GM12873 (cell line): ENCODE results near the gene SH3PXD2B.

Source experiments
- TF ChIP-seq, protein P1 (sequence below): IDR thresholded peaks from 2 replicates; pipeline ENCODE4 v1.5.1; 2012; ENCODE audit warnings: low read depth, mild to moderate bottlenecking, moderate library complexity, low read length, control low read depth; ENCODE audit not compliant: insufficient read depth; ENCODE audit errors: missing control alignments

SH3PXD2B gene

DNA sequence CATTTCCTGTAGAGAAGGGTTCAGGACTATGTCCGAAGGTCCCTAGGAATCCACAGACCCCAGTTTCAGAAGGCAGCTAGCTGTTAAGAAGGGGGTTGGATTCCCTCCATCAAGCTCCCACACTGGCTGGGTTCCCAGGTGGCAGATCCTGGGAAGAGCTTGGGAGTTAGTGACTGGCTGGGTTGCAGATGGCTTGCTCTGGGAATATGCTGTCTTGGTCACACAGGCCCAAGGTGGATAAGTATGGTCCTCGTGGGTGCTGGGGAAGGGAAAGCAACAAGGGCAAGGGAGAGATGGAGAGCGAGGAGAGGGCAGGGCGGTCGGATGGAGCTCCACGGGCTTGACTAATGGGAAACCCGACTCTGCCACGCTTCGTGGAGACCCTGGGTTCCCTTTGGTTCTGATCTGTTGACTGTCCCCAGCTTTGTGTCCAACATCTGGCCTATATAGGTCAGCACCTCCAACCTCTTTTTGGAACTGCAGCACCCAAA is 17.4 kb downstream of the SH3PXD2B start:
- TF ChIP-seq, protein P1, sequence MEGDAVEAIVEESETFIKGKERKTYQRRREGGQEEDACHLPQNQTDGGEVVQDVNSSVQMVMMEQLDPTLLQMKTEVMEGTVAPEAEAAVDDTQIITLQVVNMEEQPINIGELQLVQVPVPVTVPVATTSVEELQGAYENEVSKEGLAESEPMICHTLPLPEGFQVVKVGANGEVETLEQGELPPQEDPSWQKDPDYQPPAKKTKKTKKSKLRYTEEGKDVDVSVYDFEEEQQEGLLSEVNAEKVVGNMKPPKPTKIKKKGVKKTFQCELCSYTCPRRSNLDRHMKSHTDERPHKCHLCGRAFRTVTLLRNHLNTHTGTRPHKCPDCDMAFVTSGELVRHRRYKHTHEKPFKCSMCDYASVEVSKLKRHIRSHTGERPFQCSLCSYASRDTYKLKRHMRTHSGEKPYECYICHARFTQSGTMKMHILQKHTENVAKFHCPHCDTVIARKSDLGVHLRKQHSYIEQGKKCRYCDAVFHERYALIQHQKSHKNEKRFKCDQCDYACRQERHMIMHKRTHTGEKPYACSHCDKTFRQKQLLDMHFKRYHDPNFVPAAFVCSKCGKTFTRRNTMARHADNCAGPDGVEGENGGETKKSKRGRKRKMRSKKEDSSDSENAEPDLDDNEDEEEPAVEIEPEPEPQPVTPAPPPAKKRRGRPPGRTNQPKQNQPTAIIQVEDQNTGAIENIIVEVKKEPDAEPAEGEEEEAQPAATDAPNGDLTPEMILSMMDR = no peak

DNA sequence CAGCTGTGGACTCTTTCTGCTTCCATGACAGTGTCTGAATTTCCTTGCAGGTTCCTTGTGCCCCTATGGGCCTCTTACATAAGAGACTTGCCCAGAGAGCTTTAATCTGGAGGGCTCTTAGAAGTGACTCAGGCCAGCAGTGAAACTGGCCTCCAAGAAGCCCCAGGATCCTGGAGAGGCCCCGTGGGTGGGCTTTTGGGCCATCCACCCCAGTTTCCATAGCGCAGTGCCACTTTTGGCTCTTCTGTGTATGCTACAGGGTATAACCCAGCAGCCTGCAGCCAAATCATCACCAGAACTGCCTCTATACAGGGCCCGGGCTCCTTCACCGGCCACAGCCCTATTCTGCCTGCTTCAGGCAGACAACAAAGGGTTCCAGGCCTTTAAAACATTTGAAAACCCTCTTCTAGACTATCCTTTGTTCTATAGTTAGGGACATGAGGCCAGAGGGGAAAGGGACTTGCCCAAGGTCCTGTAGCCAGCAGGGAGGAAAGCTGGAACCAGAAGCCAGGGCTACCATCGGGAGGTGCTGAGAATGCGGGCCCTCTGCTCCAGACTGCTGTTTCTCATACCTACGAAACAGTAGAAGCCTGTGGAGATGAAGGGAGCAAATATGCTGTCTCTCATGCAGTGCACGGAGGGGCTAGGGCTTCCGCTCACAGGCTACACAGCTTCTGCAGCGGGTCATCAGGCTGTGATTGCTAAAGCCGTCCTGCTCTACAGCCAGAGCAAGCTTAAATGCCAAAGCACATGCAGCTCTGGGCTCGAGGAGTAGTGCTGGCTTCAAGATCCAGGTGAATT is 18.0 kb downstream of the SH3PXD2B start:
- TF ChIP-seq, protein P1 = no peak

DNA sequence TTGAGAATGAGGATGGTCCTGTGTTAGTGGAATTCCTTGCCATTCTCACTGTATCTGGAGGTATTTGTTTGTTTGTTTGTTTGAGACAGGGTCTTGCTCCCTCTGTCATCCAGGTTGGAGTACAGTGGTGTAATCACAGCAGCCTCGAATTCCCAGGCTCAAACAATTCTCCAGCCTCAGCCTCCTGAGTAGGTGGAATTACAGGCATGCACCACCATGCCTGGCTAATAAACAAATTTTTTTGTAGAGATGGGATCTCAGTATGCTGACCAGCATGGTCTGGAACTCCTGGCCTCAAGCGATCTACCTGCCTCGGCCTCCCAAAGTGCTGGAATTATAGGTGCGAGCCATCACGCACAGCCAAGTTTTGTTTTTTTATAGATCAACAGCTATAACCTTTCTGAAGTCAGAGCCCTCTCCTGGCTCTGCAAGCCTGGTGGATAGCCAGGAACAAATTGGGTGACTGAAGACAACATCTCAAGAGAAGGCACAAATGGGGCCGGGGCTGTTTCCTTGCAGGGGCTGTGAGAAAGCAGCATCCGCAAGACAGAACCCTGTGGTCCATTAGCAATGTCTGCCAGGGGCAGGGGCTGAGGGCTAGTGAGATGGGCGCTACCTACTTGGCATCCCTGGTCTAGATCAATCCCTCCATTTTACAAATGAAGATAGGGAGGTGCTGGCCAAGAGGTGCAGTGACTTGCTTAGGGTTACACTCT is 18.8 kb downstream of the SH3PXD2B start:
- TF ChIP-seq, protein P1 = no peak

DNA sequence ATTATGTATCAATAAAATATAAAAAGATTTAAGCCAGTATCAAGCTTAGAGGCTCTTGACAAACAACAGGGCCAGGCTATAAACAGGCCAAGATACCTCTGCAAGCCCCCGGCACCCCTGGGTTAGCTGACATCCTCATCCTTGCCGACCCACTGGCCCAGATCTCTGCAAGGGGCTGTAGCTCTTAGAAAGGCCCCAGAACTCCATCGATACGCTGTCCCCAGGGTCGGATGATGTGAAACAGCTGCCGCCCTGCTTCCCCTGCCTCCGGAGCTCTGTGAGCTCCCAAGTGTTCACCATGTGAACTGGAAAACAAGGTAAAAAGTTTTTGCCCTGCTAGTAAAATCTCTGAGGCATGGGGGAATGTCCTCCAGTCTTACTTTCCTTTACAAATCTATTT is 20.1 kb downstream of the SH3PXD2B start:
- TF ChIP-seq, protein P1 = no peak

DNA sequence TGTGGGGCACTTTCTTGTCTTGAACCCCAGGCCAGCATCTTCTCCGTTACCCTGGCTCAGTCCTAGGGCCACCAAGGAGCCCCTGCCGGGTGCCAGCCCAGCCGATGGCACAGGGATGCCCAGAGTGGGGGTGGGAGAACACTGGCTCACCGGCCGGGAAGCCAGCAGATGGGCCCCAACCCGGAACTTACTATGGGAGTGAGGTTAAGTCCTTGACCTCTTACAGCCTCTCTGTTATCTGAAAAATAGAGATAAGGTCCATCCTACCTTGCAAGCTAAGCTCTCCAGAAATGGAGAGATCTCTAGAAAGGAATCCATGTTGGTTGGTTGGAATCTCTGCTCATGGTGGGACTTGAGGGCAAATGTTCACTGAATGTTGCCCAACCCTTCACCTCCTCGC is 20.8 kb downstream of the SH3PXD2B start:
- TF ChIP-seq, protein P1 = no peak

DNA sequence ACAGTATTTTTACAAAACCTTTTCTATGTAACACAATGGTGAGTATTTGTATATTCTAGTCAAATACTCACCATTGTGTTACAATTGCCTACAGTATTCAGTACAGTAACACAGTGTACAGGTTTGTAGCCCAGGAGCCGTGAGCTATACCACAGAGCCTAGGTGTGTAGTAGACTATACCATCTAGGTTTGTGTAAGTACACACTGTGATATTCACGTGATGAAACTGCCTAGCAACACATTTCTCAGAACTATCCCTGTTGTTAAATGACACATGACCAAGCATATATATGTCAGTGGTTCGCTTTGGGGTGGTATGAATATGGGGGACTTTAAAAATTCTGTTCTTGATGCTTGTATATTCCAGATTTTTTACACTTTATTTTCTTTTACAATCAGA is 21.3 kb downstream of the SH3PXD2B start:
- TF ChIP-seq, protein P1 = no peak

DNA sequence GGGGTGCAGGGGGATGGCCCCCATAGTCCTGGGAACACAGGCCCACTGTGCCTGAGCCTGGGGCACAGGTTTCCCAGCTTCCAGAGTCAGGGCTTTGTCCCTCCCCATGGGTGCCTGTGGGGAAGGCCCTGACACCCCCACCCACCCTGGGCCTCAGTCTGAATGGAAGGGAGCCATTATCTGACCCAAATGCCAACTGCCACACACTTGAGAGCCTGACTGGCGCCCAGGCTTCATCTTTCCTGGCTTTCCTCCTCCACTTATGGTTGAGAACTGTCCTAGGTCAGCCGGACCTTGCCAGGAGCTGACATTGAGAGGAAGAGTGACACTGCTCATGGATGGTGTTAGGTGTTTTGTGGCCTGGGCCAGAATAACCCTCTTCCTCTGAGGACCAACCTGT is 24.0 kb downstream of the SH3PXD2B start:
- TF ChIP-seq, protein P1 = no peak
